Upper lobe of left lung (tissue), 4 donors: ENCODE data around the gene OR52E2.

Experiments
- EP300 ChIP-seq, 4 donors: sonication (generic); formaldehyde crosslinking; IDR thresholded peaks; one replicate each; pipeline ENCODE4 v1.5.1; 2017; ENCODE audit warnings: antibody characterized with exemption in 4 of 4, control low read depth in 2 of 4
- POLR2A ChIP-seq, 4 donors: fragments of 450-650 bp; IDR thresholded peaks; one replicate each; pipeline ENCODE4 v1.5.1; 2016 to 2017; ENCODE audit warnings: antibody characterized with exemption in 4 of 4, mild to moderate bottlenecking in 2 of 4
- POLR2AphosphoS5 ChIP-seq, 2 donors: sonication (generic); formaldehyde crosslinking; IDR thresholded peaks; one replicate each; pipeline ENCODE4 v1.5.1; 2017; ENCODE audit warnings: antibody characterized with exemption in 2 of 2
- TF ChIP-seq, protein P1 (sequence below), 6 experiments: fragments of 450-650 bp in 4 of 6; fragments of 200-600 bp in 2 of 6; sonication (generic) in 2 of 6; IDR thresholded peaks; one replicate each; pipeline ENCODE4 v1.5.1; 2016 to 2019; ENCODE audit warnings: antibody characterized with exemption in 6 of 6

DNA sequence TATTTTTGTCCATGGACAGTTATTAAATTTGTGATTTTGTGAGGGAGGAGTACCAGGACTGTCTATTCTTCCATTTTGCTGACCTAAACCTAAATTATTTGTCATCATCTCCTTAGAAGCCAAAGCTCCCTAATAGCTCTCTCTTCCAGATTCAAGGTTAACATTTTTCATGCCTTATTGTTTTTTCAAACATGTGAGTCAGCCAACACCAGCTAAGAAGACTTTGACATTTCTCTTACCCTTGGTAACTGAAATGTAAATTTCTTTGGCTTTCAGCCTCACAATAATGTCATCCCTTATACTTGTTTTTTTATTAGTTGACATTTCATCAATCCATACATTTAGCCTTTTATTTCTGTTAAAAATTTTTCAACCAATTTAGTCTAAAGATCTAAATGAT is 29.1 kb upstream of the OR52E2 start:
- TF ChIP-seq, protein P1, sequence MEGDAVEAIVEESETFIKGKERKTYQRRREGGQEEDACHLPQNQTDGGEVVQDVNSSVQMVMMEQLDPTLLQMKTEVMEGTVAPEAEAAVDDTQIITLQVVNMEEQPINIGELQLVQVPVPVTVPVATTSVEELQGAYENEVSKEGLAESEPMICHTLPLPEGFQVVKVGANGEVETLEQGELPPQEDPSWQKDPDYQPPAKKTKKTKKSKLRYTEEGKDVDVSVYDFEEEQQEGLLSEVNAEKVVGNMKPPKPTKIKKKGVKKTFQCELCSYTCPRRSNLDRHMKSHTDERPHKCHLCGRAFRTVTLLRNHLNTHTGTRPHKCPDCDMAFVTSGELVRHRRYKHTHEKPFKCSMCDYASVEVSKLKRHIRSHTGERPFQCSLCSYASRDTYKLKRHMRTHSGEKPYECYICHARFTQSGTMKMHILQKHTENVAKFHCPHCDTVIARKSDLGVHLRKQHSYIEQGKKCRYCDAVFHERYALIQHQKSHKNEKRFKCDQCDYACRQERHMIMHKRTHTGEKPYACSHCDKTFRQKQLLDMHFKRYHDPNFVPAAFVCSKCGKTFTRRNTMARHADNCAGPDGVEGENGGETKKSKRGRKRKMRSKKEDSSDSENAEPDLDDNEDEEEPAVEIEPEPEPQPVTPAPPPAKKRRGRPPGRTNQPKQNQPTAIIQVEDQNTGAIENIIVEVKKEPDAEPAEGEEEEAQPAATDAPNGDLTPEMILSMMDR (IDR thresholded peaks at IDR 0.05): no peak
- TF ChIP-seq POLR2AphosphoS5 (IDR thresholded peaks at IDR 0.05): no peak
- TF ChIP-seq EP300 (IDR thresholded peaks at IDR 0.05): no peak
- TF ChIP-seq POLR2A (IDR thresholded peaks at IDR 0.05): no peak
